ENCODE results near the gene ITSN2.
"Not testable (repeated sequence)": the region's sequence is repeated elsewhere in the genome, so short reads cannot be mapped to it uniquely, and the experiment has no call there.

The ITSN2 gene

DNA sequence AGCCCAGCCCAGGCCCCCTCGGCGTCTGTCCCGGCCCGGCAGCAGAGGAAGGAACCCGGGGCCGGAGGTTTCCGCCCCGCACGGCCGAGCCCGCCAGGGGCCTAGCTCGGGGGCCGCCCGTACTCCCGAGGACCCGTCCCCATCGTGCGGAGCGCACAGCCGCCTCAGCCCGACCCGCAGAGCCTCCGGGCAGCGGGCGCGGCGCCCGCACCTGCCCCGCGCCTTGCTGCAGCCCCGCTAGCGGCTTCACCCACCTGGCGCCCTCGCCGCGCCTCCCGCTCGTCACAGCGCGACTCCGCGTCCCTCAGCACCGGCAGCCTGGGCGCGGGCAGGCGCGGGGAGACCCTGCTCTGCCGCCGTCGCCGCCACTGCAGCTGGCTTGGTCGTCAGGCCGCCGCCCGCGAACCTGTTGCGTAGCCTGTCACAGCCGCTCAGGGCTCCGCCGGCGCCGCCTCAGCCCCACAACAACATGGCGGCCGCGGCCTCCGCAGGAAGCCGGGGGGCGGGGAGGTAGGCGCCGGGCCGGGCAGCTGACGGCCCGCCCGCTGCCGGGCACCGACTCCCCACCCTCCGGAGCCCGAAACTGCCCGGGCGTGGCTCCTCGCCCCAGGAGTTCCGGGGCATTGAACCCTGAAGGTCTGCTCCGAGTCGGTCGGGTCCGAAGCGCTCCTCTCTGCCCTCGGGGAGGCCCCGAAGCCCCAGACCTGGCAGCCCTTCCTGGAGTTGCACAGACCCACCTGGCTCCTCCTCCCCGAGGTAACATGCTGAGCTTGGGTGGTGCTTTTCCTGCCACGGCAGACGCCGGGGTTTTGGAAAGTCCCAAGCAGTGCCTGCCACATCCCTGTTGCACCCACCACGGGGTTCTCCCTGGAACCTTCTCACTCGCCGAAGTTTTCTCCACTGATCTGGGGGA lies at the start of gene ITSN2:
ITSN2 (minus strand) TSS at position 487 of the 913 bp plus-strand sequence. CDS start 32,454 bp downstream, outside the sequence.
- DNase-seq: peak; percentile 72

DNA sequence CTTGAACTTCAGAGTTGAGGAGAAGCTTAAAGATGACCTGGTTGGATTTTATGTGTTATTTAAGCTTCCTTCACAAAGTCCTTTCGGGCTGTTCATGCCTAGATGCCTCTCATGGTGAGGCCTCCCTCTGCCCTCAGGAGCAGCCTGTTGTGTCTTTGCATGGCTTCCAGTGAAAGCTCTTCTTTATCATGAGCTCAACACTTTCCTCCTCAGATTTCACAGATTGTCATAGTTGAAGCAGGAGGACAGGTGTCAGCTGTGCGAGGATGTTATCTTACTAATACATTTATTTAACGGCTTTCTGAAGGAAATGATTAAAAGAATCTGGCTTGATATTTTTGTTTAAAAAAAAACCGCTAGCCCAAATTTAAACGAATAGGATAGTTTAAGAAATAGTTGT lies 48.8 kb upstream of the ITSN2 start:
- DNase-seq: no peak

DNA sequence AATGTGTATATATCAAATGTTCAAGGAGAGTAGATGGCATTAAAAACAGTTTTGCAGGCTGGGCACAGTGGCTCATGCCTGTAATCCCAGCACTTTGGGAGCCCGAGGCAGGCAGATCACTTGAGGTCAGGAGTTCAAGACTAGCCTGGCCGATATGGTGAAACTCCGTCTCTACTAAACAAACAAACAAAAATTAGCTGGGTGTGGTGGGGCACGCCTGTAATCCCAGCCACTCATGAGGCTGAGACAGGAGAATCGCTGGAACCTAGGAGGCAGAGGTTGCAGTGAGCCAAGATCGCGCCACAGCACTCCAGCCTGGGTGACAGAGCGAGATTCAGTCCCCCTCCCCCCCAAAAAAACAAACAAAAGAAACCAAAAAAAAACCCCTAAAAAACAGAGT lies 48.4 kb upstream of the ITSN2 start:
- not testable (repeated sequence) for DNase-seq

DNA sequence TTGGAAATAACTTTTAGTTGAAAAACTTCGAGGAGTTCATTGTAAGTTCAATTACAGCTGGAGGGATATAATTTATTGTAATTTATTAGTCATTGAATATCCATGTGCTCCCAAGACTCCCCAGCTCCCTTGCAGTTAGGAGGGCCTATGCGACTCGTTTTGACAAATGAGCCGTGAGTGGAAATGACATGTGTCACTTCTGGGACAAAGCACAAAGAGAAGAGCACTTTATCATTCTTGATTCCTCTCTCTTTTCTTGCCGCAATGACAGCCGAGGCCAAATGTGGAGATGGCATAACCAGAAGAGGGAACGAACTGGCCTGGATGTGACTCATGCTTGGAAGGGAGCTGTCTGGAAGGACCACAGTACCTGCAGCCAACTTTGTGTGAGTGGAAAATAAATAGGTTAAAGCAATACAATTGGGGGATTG lies 44.2 kb upstream of the ITSN2 start:
- no peak for DNase-seq

DNA sequence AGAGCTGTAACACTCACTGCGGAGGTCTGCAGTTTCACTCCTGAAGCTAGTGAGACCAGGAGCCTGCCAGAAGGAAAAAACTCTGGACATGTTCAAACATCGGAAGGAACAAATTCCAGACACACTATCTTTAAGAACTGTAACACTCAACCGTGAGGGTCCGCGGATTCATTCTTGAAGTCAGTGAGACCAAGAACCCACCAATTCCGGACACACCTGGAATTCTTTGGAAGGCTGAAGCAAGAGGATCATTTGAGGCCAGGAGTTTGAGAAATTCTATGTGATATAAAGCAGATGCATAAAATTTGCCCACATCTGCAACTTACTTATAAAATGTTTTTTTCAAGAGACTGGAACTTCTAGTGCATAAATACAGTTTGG lies 43.5 kb upstream of the ITSN2 start:
- DNase-seq: no peak

DNA sequence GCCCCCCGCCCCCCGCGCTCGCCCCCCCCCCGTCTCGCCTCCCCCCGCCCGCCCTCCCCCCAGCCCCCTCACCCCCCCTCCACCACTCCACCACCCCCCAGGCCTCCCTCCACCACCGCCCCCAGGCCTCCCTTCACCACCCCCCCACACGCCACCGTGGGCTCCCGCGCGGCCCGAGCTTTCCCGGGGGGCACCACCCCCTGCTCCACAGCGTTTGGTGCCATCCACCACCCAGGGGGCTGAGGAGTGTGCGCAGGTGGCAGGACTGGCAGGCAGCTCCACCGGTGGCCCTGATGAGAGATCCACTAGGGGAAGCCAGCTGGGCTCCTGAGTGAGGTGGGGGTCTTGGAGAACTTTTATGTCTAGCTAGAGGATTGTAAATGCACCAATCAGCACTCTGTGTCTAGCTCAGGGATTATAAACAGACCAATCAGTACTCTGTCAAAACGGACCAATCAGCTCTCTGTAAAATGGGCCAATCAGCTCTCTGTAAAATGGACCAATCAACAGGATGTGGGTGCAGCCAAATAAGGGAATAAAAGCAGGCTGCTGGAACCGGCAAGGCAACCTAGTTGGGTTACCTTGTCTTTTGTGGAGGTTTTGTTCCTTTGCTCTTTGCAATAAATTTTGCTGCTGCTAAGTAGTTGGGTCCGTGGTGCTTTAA lies 43.0 kb upstream of the ITSN2 start:
- DNase-seq: no peak

DNA sequence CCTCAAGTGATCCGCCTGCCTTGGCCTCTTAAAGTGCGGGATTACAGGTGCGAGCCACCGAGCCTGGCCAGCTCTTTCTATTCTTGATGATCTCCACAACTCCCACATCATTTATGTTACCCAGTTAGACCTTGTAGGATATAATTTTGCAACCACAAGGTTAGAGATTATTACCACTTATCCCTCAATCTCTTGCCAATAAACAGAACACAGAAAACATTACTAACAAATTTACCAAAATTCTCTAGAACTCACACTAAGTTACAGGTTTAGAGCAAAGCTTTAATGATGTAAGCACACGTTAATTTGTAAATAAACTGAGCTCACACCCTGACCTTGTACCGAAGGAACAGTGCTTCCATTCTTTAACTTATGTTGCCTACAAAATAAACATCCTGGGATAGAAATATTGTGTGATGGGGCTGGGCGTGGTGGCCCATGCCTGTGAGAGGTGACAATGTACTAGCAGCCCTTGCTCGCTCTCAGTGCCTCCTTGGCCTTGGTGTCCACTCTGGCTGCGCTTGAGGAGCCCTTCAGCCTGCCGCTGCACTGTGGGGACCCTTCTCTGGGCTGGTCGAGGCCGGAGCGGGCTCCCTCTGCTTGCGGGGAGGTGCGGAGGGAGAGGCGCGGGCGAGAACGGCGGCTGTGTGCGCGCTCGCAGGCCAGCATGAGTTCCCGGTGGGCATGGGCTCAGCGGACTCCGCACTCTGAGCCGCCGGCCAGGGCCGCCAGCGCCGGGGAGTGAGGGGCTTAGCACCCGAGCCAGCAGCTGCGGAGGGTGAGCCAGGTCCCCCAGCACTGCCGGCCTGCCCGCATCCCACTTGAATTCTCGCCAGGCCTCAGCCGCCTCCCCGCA lies 42.1 kb upstream of the ITSN2 start:
- no peak for DNase-seq

DNA sequence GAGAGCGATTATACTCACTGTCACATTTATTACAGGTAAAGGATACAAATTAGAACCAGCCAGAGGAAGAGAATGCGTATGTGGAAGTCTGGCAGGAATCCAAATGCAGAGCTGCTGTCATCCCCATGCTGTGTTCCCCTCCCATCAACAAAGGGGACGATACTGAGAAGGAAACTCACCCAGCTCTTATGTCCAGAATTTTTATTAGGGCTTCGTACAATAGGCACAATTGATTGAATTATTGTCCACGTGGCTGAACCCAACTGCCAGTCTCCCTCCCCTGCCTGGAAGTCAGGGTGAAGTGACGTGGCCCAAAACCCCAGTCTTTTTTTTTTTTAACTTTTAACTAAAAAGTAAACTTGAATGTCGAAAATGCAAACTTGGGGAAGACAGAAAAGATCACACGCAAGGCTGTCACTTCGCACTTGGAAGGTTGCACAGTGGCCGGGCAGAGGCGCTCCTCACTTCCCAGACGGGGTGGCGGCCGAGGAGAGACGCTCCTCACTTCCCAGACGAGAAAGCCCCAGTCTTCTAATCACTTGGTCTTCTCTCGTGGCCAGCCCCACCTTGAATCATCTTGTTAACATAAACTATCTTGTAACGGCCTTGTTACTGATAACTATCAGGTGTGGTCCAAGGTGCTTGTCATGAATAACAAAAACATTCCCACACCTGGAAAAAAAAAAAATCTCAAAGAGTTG lies 40.0 kb upstream of the ITSN2 start:
- DNase-seq: no peak

DNA sequence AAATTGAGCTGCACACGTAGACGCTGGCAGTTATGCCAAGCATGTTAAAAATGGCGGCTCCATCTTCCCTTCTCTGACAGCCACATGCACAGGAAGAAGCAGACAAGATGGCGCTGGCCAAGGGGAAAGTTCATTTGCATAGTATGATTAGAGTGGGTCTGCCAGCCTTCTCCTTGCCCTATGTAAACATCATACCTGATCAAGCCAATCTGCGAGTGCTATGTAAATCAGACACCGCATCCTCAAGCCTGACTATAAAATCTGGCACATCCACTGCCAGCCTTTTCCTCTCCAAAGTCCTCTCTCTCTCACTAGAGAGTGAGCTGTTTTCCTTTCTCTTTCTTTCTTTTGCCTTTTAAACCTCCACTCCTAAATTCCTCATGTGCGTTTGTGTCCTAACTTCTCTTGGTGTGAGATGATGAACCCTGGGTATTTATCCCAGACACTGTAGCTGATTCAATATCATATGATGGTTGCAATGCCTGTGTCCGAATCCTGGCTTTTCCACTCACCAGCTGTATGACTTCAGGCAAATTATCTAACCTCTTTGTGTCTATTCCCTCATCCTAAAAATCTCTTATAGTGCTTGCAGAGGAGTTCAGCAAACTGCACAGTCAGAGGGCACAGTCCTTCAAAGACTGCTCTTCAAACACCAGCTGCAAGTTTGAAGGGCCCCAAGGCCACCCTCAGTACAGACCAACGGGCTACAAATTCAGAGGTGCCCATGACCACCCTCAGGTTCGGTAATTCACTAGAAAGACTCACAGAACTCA lies 39.3 kb upstream of the ITSN2 start:
- no peak for DNase-seq

DNA sequence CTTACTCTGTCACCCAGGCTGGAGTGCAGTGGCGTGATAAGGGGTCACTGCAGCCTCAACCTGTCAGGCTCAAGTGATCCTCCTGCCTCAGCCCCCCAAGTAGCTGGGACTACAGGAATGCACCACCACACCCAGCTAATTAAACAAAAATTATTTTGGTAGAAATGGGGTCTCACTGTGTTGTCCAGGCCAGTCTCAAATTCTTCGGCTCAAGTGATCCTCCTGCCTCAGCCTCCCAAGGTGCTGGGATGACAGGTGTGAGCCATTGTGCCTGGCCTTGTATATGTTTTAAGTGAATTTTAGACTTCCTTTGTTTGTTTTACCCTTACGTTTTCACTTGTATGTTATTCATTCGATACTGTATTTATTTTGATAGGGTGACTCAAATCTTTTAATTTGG lies 34.7 kb upstream of the ITSN2 start:
- no peak for DNase-seq

DNA sequence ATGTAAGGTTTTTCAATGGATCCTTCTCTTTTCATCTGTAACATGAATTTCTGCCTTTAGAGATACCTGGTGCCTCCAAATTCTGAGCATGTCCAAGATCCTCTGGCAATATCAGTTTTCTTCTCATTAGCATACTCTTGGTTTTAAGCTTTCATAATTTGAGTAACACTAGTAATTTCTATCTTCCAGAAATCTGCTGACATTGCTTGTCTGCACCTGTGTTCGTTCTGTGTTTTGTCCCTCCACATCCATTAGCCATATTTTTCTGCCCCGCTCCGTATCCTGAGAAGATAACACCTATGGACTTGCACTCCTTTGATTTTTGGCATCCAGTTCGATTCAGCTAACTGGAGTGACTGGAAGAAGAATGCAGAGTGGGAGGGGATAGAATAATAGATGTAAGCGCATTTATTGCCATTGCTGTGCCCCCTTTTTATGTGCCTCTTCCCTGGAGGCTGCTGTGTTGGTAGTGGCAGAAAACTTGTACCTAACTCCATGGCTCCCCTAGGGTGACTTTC lies 32.3 kb upstream of the ITSN2 start:
- no peak for DNase-seq

DNA sequence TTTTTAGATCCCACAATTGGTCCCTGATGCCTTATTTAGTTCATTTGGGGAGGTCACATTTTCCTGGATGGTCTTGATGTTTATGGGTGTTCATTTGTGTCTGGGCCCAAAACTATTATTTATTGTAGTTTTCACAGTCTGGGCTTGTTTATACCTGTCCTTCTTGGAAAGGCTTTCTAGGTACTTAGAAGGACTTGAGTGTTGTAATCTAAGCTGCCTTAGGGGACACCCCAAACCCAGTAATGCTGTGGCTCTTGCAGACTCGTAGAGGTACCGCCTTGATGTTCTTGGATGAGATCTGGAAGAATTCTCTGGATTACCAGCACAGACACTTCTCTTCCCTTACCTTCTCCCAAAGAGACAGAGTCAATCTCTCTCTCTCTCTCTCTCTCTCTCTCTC lies 25.0 kb upstream of the ITSN2 start:
- DNase-seq: no peak

DNA sequence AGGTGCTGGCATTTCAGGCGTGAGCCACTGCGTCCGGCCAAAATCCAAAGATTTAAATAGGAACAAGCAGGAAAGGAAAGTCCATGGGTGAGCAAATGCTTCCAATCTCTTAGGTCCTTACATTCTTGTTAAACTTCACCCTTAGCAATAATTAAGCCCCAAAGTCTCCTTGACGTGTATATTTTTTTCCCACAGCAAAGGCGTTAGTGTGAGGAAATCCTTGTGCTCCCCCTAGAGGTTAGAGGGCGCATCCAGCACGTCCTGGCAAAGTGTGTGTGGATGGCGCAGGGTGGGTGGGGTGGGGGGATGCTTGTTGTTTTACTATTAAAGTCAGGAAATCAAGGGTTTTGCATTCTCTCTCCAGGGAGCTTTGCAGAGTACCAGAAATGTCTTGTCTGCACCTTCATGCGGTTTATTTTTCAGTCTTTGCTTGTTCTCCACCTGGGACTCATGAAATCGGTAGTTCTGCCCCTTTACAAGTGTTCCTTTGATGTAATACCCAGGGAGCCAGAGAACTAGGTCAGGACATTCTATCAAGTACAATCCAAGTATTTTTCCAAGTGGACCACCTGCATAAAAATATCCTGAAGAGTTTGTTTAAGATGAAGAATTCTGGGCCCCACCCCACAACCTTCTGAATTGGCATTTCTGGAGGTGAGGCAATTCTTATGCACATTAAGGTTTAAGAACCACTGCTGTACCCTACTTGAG lies 22.2 kb upstream of the ITSN2 start:
- DNase-seq: peak; percentile 41

DNA sequence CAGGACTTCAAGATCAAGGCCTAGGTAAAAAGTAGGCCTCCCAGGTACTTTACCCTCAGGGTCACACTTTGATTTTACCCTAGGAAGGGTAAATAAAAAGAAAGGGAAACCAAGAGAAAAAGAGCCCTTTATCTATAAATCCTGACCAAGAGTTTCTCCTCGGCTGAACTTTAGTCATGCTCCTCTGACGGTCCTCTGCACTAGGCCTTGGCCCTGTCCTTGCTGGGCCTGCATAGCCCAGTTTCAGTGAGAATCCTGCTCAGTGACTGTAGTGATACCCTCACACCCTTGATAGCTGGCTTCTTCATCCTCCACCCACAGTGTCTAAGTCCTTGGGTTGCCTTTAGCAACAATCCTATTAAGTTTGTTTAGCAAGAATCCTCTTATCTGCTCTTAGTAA lies 20.5 kb upstream of the ITSN2 start:
- no peak for DNase-seq

DNA sequence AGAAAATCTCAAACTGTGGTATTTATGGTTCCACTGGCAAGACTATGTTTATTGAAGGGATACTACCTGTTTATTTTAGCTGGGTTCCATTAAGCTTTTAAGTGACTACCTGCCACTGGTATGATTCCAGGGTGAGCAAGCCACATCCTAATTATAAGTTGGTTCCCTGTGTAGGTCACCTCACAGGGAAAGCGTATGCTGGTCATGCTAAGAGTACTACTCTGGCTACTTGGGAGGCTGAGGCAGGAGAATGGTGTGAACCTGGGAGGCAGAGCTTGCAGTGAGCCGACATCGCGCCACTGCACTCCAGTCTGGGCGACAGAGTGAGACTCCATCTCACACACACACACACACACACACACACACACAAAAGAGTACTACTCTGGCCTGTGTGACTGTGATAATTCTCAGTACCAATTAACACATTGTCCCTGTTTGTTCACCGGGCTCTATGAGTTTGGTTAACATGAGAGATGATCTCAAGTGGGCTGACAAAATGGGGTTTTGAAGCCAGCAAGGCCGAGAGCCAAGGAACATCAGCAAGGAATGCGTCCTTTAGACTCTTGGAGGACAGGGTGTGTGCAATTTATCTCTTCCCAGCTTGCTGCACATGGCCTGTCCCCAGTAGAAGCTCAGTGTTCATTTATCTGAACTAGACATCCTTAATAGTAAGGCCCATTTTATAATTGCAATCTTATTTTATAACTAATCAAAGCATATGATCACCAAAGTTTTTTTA lies 15.2 kb upstream of the ITSN2 start:
- DNase-seq: no peak

DNA sequence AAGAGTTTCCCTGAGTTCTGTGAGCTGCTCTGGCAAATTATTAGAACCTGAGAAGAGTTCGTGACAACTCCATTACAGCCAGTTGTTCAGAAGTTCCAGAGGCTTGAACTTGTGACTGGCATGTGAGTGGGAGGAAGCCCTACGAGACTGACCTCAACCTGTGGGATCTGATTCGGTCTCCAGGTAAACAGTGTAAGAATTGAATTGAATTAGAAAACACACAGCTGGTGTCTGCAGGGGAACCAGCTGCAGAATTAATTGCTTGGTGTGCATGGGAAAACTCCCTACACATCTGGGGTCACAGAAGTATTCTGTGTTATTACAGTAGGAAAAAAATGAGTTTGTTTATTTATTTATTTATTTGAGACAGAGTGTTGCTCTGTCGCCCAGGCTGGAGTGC lies 14.0 kb upstream of the ITSN2 start:
- no peak for DNase-seq

DNA sequence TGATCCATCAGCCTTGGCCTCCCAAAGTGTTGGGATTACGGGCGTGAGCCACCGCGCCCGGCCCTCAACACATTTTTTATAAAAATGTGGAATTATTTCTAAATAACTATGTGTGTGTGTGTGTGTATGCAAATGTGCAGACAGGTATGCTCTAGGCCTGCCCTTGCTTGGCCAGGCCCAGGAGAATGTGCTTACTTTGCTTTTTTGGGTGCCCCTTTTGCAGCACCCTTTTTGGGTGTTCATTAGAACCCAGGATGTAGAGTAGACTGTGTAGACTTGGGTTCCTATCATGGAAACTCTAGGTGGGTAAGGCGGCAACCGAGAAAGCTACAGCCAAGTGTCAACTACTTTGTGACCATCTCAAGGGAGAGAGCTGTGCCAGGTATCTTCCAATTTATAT lies 11.7 kb upstream of the ITSN2 start:
- DNase-seq: no peak

DNA sequence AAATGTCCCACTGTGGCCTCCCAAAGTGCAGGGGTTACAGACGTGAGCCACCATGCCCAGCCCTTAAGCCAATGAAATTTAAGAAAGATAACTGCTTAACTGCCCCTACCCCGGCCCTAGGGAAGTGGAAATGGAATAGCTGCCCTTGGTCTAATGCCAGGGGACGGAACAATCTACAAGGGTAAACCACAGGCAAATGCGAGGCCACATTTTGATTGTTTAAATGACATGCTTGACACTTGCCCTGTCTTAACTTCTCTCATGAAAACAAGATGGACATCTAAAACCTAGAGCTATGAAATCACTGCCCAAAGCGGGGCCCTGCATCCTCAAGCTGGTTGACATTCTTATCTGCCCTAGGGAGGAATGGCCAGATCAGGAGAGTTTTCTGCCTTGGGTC lies 5.5 kb upstream of the ITSN2 start:
- no peak for DNase-seq

DNA sequence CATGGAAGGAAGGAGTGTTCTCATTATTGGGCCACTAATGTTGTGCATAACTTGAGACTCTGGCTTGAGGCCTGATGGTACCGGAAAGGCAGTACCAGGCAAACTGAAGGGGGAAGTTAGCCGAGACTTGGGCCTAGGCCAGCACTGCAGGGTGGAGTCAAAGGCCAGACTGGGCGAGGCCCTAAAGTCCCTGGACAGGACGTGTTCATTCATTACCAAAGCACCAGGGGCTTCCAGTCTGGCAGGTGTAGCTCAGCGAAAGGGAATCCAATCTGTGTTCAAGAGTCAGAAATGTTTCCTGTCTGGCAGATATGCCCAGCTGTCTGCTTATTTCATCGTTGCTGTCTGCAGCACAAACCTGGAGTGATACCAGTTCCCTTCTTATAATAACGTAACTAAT lies 4.7 kb upstream of the ITSN2 start:
- peak; percentile 68 for DNase-seq

DNA sequence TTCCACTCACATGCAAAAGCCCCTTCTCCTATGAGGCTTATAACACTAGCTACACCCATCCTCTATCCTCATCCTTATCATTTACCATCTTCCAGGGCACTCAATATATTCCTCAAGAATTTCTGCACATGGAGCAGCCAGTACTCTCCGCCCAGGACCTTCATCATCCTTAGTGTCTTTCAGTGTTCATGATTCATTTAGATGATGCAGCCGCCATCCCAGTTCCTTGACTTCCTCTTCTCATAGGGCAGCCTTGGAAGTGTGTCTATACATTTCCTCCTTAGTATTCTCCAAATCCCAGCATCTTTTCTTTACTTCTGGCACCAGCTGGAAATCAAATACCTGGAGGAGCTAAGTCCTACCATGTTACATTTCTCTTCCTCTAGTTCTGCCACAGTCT lies 3.0 kb upstream of the ITSN2 start:
- no peak for DNase-seq
